GM12874 (cell line): ENCODE measurements around the gene LIME1.

ENCODE experiments used
- CTCF ChIP-seq: IDR thresholded peaks from 2 replicates; pipeline ENCODE4 v1.5.1; 2011; ENCODE audit warnings: low read depth, mild to moderate bottlenecking, control low read depth, low read length, moderate library complexity; ENCODE audit not compliant: insufficient read depth

LIME1 gene

DNA sequence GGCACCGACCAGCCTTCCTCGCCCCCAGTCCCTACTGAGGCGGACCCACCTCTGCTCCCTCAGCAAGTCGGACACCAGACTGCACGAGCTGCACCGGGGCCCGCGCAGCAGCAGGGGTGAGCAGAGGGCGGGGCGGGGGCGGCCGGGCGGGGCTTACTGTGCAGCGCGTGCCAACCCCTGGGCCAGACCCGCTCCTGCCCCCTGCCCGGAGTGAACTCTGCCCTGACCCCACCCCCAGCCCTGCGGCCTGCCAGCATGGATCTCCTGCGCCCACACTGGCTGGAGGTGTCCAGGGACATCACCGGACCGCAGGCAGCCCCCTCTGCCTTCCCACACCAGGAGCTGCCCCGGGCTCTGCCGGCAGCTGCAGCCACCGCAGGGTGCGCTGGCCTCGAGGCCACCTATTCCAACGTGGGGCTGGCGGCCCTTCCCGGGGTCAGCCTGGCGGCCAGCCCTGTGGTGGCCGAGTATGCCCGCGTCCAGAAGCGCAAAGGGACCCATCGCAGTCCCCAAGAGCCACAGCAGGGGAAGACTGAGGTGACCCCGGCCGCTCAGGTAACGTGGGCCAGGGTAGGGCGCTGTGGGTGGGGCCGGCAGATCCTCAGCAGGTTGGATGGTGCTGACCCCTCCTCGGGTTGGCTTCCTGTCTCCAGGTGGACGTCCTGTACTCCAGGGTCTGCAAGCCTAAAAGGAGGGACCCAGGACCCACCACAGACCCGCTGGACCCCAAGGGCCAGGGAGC is 1.7 kb downstream of the LIME1 start:
- no peak for TF ChIP-seq CTCF

DNA sequence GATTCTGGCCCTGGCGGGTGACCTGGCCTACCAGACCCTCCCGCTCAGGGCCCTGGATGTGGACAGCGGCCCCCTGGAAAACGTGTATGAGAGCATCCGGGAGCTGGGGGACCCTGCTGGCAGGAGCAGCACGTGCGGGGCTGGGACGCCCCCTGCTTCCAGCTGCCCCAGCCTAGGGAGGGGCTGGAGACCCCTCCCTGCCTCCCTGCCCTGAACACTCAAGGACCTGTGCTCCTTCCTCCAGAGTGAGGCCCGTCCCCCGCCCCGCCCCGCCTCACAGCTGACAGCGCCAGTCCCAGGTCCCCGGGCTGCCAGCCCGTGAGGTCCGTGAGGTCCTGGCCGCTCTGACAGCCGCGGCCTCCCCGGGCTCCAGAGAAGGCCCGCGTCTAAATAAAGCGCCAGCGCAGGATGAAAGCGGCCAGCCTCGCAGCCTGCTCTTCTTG is 2.2 kb downstream of the LIME1 start:
- no peak for TF ChIP-seq CTCF

DNA sequence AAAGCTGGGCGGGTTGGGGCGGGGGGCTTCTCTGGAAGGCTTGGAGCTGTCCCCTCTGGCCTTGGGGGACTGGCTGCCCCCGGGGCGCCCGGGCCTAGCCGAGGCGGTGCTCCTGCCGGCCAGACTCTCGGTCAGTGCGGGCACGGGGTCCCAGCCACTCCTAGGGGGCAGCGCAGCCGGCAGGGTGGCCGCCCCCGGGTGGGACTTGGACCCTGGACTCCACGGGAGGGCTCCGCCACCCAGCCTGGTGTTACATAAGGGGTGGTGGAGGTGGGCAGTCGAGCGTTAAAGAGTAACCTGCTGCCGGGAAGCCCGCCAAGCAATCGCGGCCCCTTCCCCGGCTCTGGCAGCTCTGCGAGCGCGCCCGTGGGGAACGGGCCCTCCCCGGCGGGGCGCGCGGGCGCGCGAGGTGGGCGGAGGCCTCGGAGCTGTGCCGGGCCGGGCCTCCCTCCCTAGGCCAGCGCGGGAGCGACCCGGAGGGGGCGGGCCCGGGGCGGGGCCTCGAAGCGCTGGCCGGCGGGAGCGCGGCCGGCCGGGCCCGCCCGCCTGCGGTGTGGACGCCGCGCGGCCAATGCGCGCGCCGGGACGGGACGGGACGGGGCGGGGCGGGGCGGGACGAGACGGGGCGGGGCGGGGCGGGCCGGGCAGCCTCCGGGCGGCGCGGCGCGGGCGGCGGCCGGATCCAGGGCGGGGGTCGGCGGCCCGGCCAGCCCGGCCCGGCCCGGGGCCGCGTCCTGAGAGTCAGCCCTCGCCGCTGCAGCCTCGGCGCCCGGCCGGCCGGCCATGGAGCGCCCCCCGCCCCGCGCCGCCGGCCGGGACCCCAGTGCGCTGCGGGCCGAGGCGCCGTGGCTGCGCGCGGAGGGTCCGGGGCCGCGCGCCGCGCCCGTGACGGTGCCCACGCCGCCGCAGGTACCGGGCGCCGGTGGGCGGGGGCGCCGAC is 2.9 kb downstream of the LIME1 start, which contains the start of gene SLC2A4RG:
SLC2A4RG (plus strand) TSS at position 647 of the 940 bp plus-strand sequence; CDS start at position 784, 137 bp downstream.
- TF ChIP-seq CTCF: no peak

GRCh38 chr20:63740070-63740626 is 3.7 kb downstream of the LIME1 start:
- TF ChIP-seq CTCF: no peak

DNA sequence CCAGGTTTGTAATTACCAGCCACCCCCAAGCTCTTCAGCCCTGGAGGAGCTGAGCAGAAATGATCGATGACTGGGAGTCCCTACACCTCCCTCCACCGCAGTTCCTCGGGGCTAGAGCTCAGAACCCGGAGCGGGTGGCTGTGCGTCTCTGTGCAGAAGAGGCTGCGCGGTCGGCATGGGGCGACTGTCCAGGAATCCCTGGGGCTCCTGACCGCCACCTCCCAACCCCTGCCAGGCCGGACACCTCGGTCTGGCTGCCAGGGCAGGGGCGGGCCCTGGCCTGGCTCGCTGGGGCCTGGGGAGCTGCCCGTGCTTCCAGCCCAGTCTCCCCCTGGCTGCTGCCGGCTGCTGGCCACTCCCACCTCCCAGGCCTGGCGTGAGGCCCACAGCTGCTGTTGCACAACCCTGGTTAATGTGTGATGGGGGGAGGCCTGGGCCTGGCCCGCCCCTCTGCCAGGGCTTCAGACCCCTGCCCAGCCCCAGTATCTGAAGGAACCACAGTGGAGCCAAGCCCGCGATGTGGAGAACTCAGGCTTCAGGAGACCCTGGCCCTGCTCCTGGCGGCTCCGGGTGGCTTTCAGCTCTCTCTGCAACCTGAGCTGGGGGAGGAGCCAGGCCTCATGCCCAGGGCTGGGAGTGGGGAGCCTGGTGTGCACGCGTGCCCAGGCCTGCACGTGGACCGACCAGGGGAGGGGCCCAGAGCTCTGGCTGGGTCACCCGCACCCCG is 4.3 kb downstream of the LIME1 start:
- no peak for TF ChIP-seq CTCF

GRCh38 chr20:63741354-63741675 is 4.9 kb downstream of the LIME1 start:
- no peak for TF ChIP-seq CTCF
